Gastrocnemius medialis (tissue), 4 donors: ENCODE measurements around the gene CELF4.

Source experiments
- CTCF ChIP-seq, 5 experiments: fragments of 450-650 bp in 3 of 5; fragments of 200-600 bp in 2 of 5; sonication (generic) in 2 of 5; IDR thresholded peaks in 4 of 5; conservative IDR thresholded peaks in 1 of 5; 1 replicate in 4 of 5; 2 replicates in 1 of 5; pipeline ENCODE4 v1.5.1; 2016 to 2019; ENCODE audit warnings: antibody characterized with exemption in 5 of 5, mild to moderate bottlenecking in 3 of 5, moderate library complexity in 3 of 5
- POLR2A ChIP-seq, 2 donors: fragments of 450-650 bp; IDR thresholded peaks; one replicate each; pipeline ENCODE4 v1.6.1; 2017; ENCODE audit warnings: antibody characterized with exemption in 2 of 2, mild to moderate bottlenecking in 2 of 2, moderate library complexity in 2 of 2

DNA sequence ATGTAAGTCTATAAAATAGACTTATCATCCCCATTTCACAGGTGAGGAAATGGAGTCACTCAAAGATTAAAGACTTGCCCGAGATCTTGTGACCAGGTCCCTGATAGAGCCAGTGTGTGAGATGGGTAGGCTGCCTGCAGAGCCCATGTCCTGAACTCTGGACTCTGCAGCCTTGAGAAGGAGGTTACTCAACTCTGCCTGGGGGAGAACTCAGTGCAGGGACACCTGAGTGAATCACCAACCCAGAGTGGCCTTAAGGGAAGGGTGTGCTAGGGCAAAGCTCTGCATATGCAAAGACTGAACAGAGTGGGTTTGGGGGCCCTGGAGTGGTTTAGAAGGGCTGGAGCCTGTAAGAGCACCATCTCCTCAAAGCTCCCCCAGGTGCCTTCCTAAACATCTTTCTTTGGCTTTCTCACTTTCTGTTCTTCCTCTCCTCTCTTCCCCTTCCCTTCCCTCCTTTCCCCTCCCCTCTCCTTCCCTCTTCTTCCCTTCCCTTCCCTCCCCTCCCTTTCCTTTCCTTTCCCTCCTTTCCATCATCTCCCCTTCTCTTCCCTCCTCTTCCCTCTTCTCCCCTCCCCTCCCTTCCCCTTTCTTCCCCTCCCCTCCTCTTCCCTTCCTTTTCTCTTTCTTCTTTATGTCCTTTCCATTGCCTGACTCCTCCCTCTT lies 67.6 kb downstream of the CELF4 start:
- TF ChIP-seq CTCF (IDR thresholded peaks at IDR 0.05 in 4 of 5, conservative IDR thresholded peaks at IDR 0.05 in 1 of 5) (no peak), POLR2A (IDR thresholded peaks at IDR 0.05) (no peak)
